Kasumi-1 (cell line): ENCODE results near the gene NUP188.
"Not testable (repeated sequence)": the region's sequence is repeated elsewhere in the genome, so short reads cannot be mapped to it uniquely, and the experiment has no call there.

Experiments used
- DNase-seq, 2 experiments: peaks; one replicate each; lab custom pipeline; 2025; lab: John Stamatoyannopoulos, UW

NUP188 gene

DNA sequence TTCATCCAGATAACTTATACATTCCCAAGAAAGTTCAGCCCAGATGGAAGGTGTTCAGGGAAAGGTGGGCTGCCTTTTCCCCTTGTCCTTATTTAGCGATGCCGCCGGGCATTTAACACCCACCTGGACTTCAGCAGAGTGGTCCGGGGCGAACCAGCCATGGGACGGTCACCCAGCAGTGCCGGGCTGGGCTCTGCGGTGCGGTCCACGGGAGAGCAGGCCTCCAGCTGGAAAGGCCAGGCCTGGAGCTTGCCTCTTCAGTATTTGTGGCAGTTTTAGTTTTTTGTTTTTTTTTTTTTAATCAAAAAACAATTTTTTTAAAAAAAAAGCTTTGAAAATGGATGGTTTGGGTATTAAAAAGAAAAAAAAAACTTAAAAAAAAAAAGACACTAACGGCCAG is 30.8 kb upstream of the NUP188 start:
- DNase-seq, result no peak

DNA sequence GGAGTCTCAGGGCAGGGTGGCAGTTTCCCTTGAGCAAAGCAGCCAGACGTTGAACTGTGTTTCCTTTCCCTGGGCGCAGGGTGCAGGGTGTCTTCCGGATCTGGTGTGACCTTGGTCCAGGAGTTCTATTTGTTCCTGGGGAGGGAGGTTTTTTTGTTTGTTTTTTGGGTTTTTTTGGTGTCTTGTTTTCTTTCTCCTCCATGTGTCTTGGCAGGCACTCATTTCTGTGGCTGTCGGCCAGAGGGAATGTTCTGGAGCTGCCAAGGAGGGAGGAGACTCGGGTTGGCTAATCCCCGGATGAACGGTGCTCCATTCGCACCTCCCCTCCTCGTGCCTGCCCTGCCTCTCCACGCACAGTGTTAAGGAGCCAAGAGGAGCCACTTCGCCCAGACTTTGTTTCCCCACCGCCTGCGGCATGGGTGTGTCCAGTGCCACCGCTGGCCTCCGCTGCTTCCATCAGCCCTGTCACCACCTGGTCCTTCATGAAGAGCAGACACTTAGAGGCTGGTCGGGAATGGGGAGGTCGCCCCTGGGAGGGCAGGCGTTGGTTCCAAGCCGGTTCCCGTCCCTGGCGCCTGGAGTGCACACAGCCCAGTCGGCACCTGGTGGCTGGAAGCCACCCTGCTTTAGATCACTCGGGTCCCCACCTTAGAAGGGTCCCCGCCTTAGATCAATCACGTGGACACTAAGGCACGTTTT is 30.2 kb upstream of the NUP188 start:
- DNase-seq, result no peak

DNA sequence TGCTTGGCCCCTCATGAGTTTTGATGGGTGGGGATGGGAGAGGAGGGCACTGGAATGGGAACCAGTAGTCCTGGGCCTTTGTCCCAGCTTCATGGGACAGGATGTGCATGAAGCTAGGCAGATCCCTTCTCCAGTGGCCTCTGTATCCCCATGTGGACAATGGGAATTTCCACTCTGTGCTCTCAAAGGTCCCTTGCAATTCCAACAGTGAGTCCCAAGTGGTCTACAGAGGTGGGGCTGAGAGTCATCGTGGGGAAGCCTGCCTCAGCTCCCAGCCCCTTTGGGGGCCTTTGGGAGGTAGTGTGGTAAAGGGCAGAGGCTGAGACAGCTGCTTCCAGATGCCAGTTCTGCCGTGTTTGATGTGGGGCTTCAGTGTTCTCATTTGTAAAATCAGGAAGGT is 28.6 kb upstream of the NUP188 start:
- DNase-seq, result no peak

DNA sequence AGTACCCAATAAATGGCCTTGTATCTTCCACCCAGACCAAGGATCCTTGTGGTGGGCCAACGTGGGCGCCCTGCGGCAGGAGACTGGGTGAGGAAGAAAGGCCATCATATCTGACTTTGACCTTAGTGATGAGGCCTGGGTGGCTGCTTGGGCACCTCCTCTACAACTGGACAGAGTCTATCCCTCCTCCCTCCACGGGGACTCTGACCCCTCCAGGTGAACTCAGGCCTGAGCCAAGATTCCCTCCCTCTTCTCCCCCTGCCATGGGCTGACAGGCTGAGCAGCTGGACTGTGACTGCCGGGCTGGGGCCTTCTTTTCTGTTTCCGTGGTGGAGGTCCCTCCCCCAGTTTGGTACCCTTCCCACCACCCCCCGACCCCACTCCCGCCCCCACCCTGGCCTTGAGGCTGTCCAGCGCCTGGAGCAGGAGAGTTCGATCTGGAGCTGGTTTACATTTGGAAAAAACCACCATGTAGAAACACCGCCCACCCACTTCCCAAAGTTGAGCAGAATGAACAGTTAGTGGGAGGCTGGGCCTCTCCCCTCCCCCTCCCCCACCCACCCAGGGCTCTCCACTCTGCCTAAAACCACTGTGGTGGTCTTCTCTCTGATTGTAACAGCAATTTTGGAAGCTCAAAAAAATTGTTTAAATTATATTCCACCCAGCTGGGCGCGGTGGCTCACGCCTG is 28.0 kb upstream of the NUP188 start:
- DNase-seq, result no peak

DNA sequence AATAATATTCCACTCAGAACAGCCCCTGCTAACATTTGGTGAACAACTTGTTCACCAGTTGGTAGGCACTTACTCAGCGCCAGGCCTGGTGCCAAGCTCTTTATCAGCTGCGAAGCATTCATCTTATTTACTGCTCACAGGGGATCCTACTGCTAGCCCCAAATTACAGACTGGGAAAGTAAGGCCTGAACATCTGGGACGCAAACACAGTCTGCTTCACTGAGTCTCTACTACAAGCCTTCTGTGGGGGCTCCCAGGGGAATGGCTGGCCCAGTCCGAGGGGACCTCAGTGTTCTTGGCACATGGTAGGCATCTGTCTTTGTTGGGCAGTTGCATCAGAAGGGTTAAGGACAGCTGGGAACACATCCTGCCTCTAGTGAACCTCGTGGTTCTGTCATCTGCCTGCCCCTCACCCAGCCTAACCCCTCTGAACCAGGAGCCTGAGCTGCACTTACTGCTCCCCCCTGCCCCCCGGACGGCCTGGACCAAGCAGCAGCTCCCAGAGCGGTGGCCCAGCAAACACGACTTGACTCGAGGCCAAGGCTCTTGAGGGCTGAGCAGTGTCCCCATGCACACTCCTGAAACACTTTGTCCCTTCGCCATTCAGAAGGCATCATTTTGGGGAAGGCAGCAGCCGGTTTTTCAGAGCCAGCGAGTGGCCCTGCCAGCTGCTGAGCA is 27.0 kb upstream of the NUP188 start, which contains the start of gene PHYHD1:
TSS of gene PHYHD1 (plus strand) at position 602 of the 678 bp plus-strand sequence. CDS start 1,342 bp downstream, outside the sequence.
- DNase-seq, result no peak

DNA sequence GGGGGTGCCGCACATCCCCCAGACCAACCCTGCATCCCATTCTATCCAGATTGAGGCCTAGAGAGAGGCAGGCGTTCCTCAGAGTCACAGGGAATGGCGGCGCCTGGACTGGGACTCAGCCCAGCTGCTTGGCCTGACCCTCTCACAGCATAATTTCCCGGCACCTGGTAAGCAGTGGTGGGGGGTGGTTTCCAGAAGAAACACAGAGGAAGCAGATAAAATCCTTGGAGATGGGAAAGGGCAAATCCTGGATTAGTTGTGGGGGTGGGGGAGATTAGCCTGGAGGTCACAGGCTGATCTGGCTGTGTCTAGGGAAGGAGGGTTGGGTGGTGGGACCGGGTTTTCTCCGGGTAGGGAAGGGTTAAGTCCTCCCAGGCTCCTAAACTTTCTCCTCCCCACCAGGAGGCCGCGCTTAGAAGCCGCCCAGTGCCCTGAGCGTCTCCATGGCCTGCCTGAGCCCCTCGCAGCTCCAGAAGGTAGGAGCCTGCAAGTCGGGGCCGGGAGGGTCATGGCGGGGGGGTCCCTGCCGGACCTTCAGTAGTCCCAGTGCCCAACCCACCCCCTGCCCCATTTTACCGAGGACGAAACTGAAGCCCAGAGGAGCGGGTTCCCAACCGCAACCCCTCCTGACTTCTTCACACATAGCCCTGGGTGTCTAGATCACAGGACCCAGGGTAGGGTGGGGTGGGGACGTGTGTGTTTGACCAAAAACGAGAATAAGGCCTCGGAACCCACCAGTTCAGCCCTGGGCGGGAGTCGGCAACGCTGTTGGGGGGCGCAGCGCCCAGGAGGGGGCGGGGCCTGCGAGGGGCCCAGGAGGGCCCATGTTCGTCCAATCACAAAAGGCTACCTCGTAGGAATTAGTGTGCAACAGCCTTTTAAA is 25.4 kb upstream of the NUP188 start:
- no peak for DNase-seq

DNA sequence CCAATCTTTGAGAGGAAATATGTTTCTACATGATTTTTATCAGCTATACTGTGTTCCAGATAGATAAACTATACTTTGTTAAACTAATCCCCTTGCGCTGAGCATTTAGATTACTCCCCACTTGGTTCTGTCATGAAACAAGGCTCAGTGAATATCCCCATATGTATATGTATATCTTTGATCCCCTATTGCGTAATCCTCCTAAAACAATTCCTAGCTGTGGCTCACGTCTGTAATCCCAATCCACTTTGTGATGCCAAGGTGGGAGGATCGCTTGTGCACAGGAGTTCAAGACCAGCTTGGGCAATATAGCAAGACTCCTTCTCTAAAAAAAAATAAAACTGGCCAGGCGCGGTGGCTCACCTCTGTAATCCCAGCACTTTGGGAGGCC is 24.0 kb upstream of the NUP188 start:
- no peak for DNase-seq

DNA sequence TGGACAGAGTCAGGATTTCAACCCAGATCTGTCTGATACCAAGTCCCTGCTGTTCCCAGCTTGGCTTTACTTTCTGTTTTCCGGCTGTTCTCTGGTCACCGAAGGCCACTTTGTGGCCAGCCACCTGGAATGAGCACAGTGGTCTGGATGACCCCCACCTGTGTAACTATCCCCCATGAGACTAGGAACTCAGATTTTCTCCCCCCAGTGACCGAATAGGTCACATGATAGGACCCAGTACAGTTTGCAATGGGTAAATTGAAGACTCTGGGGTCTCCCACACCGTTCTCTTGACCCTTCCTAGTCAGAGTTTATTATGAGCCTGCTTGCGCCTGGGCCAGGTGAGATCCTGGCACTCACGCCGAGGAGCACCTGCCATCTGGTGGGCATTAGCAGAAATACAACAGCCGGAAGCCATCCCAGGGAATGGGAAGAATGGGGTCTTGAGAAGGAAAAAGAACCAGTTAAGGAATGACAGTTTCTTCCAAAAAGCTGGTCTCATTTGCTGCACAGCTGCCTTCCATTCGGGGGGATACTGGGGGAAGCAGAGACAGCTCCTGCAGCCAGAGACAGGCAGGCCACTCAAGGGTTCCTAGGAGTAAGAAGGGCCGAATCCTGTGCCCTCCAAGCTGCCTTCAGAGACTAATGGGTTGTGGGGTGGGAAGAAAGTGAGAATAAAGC is 19.6 kb upstream of the NUP188 start:
- peak in 1 of 2 experiments; percentile 16 for DNase-seq

DNA sequence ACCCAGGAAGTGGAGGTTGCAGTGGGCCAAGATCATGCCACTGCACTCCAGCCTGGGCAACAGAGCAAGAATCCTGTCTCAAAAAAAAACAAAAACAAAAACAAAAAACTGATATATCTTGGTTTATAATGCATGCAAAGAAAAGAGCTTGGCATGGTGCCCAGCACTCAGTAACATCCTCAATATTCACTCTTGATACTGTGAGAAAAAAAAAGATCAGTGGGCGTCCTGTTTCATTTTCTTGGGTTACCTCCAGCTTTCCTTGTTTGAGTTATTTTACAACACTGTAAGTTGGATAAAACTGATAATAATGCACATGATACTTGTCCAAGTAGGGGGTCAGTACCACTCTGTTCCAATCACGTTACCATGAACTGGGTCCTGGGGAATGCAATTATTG is 18.9 kb upstream of the NUP188 start:
- no peak for DNase-seq

DNA sequence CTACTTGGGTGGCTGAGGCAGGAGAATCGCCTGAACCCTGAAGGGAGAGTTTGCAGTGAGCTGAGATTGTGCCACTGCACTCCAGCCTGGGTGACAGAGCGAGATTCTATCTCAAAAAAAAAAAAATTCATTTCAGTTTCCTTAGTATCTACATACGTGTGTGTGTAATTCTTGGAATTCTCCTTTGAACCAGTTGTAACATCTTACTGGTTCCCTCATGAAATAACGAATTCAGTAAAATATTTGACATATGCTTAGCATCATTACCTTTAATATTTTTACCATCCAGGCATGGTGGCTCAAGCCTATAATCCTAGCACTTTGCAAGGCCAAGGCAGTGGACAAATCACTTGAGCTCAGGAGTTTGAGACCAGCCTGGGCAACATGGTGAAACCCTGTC is 17.9 kb upstream of the NUP188 start:
- no peak for DNase-seq

DNA sequence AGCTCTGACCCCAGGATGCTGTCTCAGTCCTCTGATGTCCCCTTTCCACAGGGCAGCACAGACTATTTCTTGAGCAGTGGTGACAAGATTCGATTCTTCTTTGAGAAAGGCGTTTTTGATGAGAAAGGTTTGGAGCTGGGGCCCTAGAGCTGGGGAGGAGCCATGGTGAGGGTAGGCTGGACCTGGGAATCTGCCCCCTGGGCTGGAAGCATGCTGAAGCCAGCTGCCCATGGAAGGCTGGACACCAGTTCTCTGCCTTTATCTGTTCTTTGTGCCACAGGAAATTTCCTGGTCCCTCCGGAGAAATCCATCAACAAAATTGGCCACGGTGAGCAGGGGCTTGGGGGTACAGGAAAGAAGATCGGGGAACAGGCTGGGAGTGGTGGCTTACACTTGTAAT is 13.8 kb upstream of the NUP188 start:
- DNase-seq, result no peak

DNA sequence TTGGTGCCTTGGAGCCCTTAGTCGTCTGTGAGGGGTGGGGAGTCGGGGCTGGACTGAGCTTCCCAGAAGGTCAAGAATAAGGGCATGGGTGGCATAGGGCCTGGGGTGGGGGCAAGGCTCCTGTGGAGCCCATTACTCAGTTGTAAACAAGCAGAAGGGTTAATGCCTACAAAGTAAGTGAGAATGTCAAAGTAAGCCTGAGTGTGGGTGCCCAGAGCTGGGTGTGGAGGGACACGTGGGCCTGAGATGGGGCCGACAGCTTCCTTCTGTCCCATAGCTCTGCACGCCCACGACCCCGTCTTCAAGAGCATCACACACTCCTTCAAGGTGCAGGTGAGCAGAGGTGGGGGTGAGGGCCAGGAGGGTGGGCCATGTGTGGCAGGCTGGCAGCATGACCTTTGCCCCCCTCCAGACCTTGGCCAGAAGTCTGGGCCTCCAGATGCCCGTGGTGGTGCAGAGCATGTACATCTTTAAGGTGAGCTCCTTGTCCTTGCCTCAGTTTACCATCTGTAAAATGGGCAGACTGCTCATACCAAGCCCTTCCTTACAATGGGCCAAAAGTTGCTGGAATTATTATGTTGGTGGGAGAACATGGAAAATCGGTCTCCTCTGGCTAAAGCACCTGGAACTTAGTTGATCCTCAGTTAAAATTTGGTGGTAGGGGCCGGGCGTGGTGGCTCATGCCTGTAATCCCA is 11.2 kb upstream of the NUP188 start:
- DNase-seq, result no peak

DNA sequence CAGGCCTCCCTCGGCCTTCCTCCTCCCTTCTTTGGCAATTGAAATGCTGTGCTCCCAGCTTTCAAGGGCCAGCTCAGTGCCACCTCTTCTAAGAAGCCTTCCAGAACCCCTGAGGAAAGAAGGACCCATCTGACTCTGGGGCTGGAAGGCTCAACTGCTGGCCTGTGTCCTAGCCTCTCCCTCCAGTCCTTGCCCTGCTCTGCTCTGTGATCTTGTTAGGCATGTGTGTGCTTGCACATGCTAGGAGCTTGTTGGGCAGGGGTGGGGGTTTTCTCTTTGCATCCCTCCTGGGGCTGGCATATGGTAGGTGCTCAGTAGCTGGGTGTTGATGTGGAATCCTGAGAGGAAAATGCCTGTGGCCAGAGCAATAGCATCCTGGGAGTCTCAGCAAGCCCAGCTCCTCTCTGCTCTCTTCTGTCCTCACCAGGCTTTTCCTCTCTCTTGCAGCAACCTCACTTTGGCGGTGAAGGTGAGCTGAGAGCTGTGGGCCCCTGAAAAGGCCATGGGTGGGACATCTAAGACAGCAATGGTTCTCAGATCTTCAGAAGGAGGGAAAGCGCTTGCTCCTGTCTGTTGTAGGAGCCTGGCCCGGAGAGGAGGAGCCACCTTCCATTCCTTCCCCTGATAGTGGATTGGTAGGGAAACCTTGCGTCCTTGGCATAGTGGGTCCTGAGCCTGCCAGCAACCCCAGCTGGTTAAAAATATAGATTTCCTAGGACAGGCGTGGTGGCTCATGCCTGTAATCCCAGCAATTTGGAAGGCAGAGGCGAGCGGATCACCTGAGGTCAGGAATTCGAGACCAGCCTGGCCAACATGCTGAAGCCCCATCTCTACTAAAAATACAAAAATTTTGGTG is 10.0 kb upstream of the NUP188 start:
- DNase-seq, result no peak

DNA sequence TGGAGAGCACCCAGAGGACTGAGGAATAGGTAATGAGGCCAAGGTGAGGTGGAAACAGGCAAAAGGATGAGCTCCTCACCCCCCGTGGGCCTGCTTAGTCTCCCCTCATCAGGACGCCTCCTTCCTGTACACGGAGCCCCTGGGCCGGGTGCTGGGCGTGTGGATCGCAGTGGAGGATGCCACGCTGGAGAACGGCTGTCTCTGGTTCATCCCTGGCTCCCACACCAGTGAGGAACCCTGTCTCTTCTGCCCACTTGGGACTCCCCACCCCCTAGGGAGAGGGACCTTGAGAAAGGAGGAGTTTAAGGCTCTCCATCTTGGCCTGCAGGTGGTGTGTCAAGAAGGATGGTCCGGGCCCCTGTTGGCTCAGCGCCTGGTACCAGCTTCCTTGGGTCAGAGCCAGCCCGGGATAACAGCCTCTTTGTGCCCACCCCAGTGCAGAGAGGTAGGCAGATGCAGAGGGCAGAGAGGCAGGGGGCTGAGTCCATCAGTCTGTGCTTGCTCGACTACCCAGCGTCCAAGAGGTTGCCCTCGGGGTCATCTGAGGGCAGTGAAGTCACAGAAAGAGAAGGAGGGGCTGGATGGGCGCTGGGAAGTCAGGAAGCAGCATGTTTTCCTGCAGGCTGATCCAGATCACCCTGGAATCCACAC is 7.1 kb upstream of the NUP188 start:
- no peak for DNase-seq

DNA sequence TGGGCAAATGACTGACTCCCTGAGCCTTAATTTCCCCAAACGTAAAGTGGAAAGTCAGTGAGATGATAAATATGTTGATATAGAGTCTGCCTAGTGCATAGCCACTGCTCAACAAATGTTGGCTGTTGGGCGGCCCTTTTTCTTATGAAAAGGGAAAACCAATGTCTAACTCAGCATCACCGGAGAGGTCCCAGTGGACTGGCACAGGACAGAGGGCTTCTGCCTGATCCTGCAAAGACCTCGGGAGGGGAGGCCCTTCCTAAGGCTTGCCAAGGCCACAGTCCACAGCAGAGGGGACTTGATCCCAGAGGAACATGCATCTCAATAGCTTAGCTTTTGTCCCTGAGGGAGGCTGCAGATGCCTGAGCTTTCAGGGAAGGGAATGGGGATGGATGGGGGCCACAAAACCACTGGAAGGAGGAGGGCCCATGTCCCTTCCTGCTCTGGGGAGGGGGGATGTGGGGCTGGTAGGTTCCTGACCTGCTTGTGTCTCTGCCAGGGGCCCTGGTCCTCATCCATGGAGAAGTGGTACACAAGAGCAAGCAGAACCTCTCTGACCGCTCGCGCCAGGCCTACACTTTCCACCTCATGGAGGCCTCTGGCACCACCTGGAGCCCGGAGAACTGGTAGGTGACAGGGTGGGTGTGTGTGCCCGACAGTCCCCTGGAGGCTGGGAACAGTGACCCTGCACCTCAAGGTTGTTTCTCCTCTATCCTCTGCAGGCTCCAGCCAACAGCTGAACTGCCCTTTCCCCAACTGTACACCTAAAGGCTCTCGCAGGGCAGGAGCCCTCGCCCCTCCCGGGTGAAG is 6.3 kb upstream of the NUP188 start:
- no peak for DNase-seq

DNA sequence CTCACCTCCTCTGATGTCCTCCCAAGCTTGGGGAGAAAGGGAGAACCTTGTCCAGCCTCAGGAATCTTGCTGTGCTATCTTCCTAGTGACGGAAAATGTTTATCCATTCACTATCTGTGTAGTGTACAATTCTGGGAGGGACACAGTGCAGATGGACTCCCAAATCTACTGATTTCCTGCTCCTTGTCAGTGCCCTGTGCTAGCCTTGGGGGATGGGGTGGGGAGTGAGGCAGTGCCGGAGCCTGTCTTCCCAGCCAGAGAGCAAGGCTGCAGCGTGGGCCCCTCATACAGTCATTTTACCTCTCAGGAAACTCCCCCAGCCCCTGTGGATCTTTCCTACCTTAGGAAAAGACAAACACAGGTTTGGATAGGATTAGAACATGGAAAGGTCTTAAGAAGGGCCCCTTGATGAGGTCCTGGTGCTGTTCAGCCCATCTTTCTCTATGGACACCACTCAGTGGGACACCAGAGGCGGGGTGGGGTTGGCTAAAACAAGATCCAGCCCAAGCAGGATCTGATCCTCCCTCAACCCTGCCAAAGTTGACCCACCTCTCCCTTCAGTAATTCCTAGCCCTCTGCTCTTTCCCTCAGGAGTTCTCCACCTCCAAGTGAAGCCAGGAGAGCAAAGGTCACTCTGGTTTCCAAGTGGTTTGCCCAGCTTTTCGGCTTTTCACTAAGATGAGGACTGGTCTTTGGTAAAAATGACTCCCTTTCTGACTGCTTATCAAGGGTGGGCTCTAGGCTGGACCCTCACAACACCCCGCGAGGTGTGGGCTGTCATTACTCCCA is 3.5 kb upstream of the NUP188 start:
- DNase-seq, result no peak

DNA sequence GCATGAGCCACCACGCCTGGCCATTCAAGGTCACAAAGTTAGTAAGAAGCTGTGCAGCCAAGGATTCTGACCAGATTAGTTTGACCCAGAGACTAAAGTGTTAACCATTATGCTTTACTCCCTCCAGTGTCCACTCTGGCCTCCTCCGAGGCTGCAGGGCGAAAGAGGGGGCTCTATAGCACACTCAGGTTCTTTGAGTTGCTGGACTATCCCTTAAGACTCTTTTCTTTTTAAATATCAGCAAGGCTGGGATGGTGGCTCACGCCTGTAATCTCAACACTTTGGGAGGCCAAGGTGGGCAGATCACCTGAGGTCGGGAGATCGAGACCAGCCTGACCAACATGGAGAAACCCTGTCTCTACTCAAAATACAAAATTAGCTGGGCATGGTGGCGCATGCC is 2.5 kb upstream of the NUP188 start:
- DNase-seq, result not testable (repeated sequence)
